HepG2 (cell line): ENCODE data around the gene CHTF8. TPM values are rescaled to one million over a fixed set of nuclear protein-coding genes. Genes with fewer than 3 reads are reported as not detected.
A peak's percentile ranks its signal among the peaks of the same experiment; 100 is the strongest.

ENCODE experiments used
- CEBPB ChIP-seq: IDR thresholded peaks from 2 replicates; pipeline ENCODE4 v1.6.1; 2011; ENCODE audit warnings: low read depth, low read length, improper control_type of control experiment, borderline replicate concordance
- CHD2 ChIP-seq: IDR thresholded peaks from 2 replicates; pipeline ENCODE4 v1.6.1; 2011; ENCODE audit warnings: low read depth, low read length, improper control_type of control experiment
- HHEX ChIP-seq: IDR thresholded peaks from 2 replicates; pipeline ENCODE4 v1.6.1; 2016; ENCODE audit warnings: control low read depth
- KLF11 ChIP-seq: IDR thresholded peaks from 2 replicates; pipeline ENCODE4 v1.6.1; 2016; ENCODE audit warnings: missing compliant biosample characterization
- KLF6 ChIP-seq: IDR thresholded peaks from 2 replicates; pipeline ENCODE4 v1.8.0; 2016; ENCODE audit warnings: missing biosample characterization, missing genetic modification reagents
- MTA1 ChIP-seq: sonication (generic); formaldehyde crosslinking; IDR thresholded peaks from 2 replicates; pipeline ENCODE4 v1.4.0; 2020; ENCODE audit warnings: missing genetic modification reagents, mild to moderate bottlenecking, borderline replicate concordance
- NKX3-1 ChIP-seq: sonication (generic); formaldehyde crosslinking; IDR thresholded peaks from 2 replicates; pipeline ENCODE4 v1.5.0; 2020; ENCODE audit warnings: missing genetic modification reagents
- RAD51 ChIP-seq: fragments of 450-650 bp; IDR thresholded peaks from 2 replicates; pipeline ENCODE4 v1.6.1; 2016; ENCODE audit warnings: borderline replicate concordance
- SOX13 ChIP-seq, 3 experiments: fragments of 450-650 bp in 1 of 3; sonication (generic) in 1 of 3; formaldehyde crosslinking in 1 of 3; IDR thresholded peaks in 2 of 3; conservative IDR thresholded peaks in 1 of 3; 2 replicates each; pipeline versions ENCODE4 v1.5.0 to v1.6.1; 2016 to 2020; ENCODE audit warnings: antibody characterized with exemption in 1 of 3, mild to moderate bottlenecking in 1 of 3, missing compliant biosample characterization in 1 of 3, missing genetic modification reagents in 1 of 3, moderate library complexity in 1 of 3
- TCF12 ChIP-seq, 2 experiments: fragments of 450-650 bp in 1 of 2; sonication (generic) in 1 of 2; formaldehyde crosslinking in 1 of 2; IDR thresholded peaks; 2 replicates each; pipeline versions ENCODE4 v1.6.1 to v1.8.0; 2017 to 2022; ENCODE audit warnings: antibody characterized with exemption in 1 of 2, mild to moderate bottlenecking in 1 of 2, missing genetic modification reagents in 1 of 2, moderate library complexity in 1 of 2
- TP53 ChIP-seq: sonication (generic); formaldehyde crosslinking; conservative IDR thresholded peaks from 2 replicates; pipeline ENCODE4 v1.4.0; 2020; ENCODE audit warnings: missing genetic modification reagents
- YEATS4 ChIP-seq: sonication (generic); formaldehyde crosslinking; IDR thresholded peaks from 2 replicates; pipeline ENCODE4 v1.4.0; 2020; ENCODE audit warnings: missing genetic modification reagents, borderline replicate concordance
- ZFP62 ChIP-seq: sonication (generic); formaldehyde crosslinking; IDR thresholded peaks from 2 replicates; pipeline ENCODE4 v1.4.0; 2020; ENCODE audit warnings: missing genetic modification reagents
- ZFP90 ChIP-seq: sonication (generic); formaldehyde crosslinking; IDR thresholded peaks from 2 replicates; pipeline ENCODE4 v1.8.0; 2022; ENCODE audit warnings: missing genetic modification reagents, mild to moderate bottlenecking, inconsistent platforms, borderline replicate concordance
- ZNF234 ChIP-seq: sonication (generic); formaldehyde crosslinking; conservative IDR thresholded peaks from 2 replicates; pipeline ENCODE4 v1.5.1; 2020; ENCODE audit warnings: mild to moderate bottlenecking, missing genetic modification reagents
- ZNF33A ChIP-seq: sonication (generic); formaldehyde crosslinking; IDR thresholded peaks from 2 replicates; pipeline ENCODE4 v1.5.1; 2020; ENCODE audit warnings: missing genetic modification reagents, mild to moderate bottlenecking, moderate library complexity, borderline replicate concordance
- ZNF431 ChIP-seq: sonication (generic); formaldehyde crosslinking; IDR thresholded peaks from 2 replicates; pipeline ENCODE4 v1.9.0; 2022; ENCODE audit warnings: missing genetic modification reagents, low read depth, mild to moderate bottlenecking, borderline replicate concordance
- ZNF605 ChIP-seq: sonication (generic); formaldehyde crosslinking; IDR thresholded peaks from 2 replicates; pipeline ENCODE4 v1.8.0; 2022; ENCODE audit warnings: mild to moderate bottlenecking, missing genetic modification reagents
- ZNF724P ChIP-seq: sonication (generic); formaldehyde crosslinking; IDR thresholded peaks from 2 replicates; pipeline ENCODE4 v1.8.0; 2022; ENCODE audit warnings: missing genetic modification reagents, borderline replicate concordance
- ZNF747 ChIP-seq: sonication (generic); formaldehyde crosslinking; IDR thresholded peaks from 2 replicates; pipeline ENCODE4 v1.8.1; 2023; ENCODE audit warnings: missing genetic modification reagents, mild to moderate bottlenecking, borderline replicate concordance
- ZNF816 ChIP-seq: sonication (generic); formaldehyde crosslinking; IDR thresholded peaks from 2 replicates; pipeline ENCODE4 v1.8.0; 2022; ENCODE audit warnings: missing genetic modification reagents, mild to moderate bottlenecking, borderline replicate concordance
- ZNF839 ChIP-seq: sonication (generic); formaldehyde crosslinking; IDR thresholded peaks from 2 replicates; pipeline ENCODE4 v1.4.0; 2020; ENCODE audit warnings: missing genetic modification reagents, mild to moderate bottlenecking, borderline replicate concordance
- ZSCAN20 ChIP-seq: sonication (generic); formaldehyde crosslinking; IDR thresholded peaks from 2 replicates; pipeline ENCODE4 v1.4.0; 2020; ENCODE audit warnings: missing genetic modification reagents, mild to moderate bottlenecking, borderline replicate concordance
- polyA plus RNA-seq, 8 experiments: library from polyadenylated mRNA; depleted of rRNA in 3 of 8; stranded (reverse) in 7 of 8; unstranded in 1 of 8; fragments of >200 nt; fragmentation: Illumina TruSeq in 4 of 8; extraction: Trizol in 4 of 8; gene quantifications; 2 replicates each; pipeline versions ENCODE4 v1.2.1 to v1.2.3, GENCODE V29; 2011 to 2016; ENCODE audit warnings: low read depth in 4 of 8, missing spikeins in 1 of 8, mixed read lengths in 1 of 8; ENCODE audit not compliant: insufficient read depth in 1 of 8
- total RNA-seq, 5 experiments: library from RNA; depleted of rRNA; stranded (reverse); fragments of >200 nt; fragmentation: Illumina TruSeq; extraction: Trizol; gene quantifications; 2 replicates each; pipeline ENCODE4 v1.2.3, GENCODE V29; 2016; ENCODE audit warnings: low read depth in 1 of 5
- TF ChIP-seq, protein P1 (sequence below): fragments of 450-650 bp; IDR thresholded peaks from 2 replicates; pipeline ENCODE4 v1.6.1; 2017; ENCODE audit warnings: mild to moderate bottlenecking
- TF ChIP-seq, protein P2 (sequence below): sonication (generic); formaldehyde crosslinking; IDR thresholded peaks from 2 replicates; pipeline ENCODE4 v1.4.0; 2020; ENCODE audit warnings: mild to moderate bottlenecking, missing genetic modification reagents
- TF ChIP-seq, protein P3 (sequence below): sonication (generic); formaldehyde crosslinking; IDR thresholded peaks from 2 replicates; pipeline ENCODE4 v1.8.1; 2022; ENCODE audit warnings: mild to moderate bottlenecking, missing genetic modification reagents

Gene CHTF8
- total and polyA plus RNA-seq, 2 of the 13 experiments (the other 11 are each of a cell fraction or from before 2014, with no cell fraction given) = 37.2 to 67.5 TPM

GRCh38 chr16:69089091-69089910 is 43.1 kb downstream of the CHTF8 start (continued):
- TF ChIP-seq, protein P1, sequence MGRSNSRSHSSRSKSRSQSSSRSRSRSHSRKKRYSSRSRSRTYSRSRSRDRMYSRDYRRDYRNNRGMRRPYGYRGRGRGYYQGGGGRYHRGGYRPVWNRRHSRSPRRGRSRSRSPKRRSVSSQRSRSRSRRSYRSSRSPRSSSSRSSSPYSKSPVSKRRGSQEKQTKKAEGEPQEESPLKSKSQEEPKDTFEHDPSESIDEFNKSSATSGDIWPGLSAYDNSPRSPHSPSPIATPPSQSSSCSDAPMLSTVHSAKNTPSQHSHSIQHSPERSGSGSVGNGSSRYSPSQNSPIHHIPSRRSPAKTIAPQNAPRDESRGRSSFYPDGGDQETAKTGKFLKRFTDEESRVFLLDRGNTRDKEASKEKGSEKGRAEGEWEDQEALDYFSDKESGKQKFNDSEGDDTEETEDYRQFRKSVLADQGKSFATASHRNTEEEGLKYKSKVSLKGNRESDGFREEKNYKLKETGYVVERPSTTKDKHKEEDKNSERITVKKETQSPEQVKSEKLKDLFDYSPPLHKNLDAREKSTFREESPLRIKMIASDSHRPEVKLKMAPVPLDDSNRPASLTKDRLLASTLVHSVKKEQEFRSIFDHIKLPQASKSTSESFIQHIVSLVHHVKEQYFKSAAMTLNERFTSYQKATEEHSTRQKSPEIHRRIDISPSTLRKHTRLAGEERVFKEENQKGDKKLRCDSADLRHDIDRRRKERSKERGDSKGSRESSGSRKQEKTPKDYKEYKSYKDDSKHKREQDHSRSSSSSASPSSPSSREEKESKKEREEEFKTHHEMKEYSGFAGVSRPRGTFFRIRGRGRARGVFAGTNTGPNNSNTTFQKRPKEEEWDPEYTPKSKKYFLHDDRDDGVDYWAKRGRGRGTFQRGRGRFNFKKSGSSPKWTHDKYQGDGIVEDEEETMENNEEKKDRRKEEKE = no peak
- TF ChIP-seq ZNF605 (peak; percentile 47; the same call in 1 of the 2 replicates), NKX3-1 (CRISPR knock-in tag) (no peak), RAD51 (no peak), YEATS4 (CRISPR knock-in tag) (no peak; the same call in 1 of the 2 replicates), ZSCAN20 (CRISPR knock-in tag) (no peak), ZNF724P (CRISPR knock-in tag) (no peak), SOX13 (IDR thresholded peaks at IDR 0.05) (no peak), SOX13 (CRISPR knock-in tag; conservative IDR thresholded peaks at IDR 0.05 in 1 of 2, IDR thresholded peaks at IDR 0.05 in 1 of 2) (peak in 1 of 2 experiments; percentile 6; a peak in 1 of 4 replicates), ZNF431 (CRISPR knock-in tag) (no peak), CHD2 (no peak), MTA1 (peak; percentile 76; the same call in 1 of the 2 replicates), ZFP90 (peak; percentile 60), ZFP62 (CRISPR knock-in tag) (no peak), ZNF33A (CRISPR knock-in tag) (no peak), ZNF839 (CRISPR knock-in tag) (peak; percentile 55), KLF6 (no peak), HHEX (CRISPR knock-in tag) (no peak), TP53 (0 out of 2 replicates have a peak, but pooled peaks have one; percentile 37), ZNF234 (CRISPR knock-in tag) (no peak), CEBPB (no peak), TCF12 (IDR thresholded peaks at IDR 0.05) (no peak), TCF12 (CRISPR knock-in tag; IDR thresholded peaks at IDR 0.05) (no peak), KLF11 (CRISPR knock-in tag) (0 out of 2 replicates have a peak, but pooled peaks have one; percentile 37), ZNF747 (CRISPR knock-in tag) (no peak), ZNF816 (CRISPR knock-in tag) (no peak)
- TF ChIP-seq, protein P2, sequence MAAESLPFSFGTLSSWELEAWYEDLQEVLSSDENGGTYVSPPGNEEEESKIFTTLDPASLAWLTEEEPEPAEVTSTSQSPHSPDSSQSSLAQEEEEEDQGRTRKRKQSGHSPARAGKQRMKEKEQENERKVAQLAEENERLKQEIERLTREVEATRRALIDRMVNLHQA (CRISPR knock-in tag) = no peak
- TF ChIP-seq, protein P3, sequence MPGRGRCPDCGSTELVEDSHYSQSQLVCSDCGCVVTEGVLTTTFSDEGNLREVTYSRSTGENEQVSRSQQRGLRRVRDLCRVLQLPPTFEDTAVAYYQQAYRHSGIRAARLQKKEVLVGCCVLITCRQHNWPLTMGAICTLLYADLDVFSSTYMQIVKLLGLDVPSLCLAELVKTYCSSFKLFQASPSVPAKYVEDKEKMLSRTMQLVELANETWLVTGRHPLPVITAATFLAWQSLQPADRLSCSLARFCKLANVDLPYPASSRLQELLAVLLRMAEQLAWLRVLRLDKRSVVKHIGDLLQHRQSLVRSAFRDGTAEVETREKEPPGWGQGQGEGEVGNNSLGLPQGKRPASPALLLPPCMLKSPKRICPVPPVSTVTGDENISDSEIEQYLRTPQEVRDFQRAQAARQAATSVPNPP (CRISPR knock-in tag) = no peak
